ENCODE results near the gene HAUS7. TPM values are rescaled to one million over a fixed set of nuclear protein-coding genes. Genes with fewer than 3 reads are reported as not detected.
A peak's percentile ranks its signal among the peaks of the same experiment; 100 is the strongest.

The HAUS7 gene
- total and polyA plus RNA-seq, 9 donors, result 9.3 to 28.7 (median 18.7) TPM

DNA sequence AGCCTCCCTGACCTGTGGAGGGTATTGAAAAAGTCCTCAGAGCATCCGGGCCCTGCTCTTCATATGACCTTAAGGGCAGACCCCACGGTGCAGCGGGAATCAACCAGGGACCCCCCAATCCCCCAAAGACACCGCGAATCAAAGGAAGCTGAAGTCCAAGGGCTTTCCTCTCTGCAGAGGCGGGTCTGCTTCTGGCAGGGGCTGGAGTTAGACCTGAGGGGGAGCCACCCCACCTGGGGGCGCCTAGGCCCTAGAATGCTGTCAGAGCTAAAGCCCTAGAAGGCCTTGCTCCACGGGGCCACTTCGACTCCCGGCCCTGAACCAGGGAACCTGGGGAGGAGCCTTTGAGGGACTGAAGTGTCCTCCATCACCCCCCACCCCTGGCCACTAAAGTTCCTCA, 2.8 kb upstream of the HAUS7 start:
- no peak overlapping the region for H3K4me3 ChIP-seq
- H3K27me3 ChIP-seq, result no peaks in the 10 kb centered on the region
- no peaks in the 10 kb centered on the region for H3K9me3 ChIP-seq
- WGBS, 3 donors, result 83 to 88% (median 88%) methylated on average over 9 to 10 of the region's 10 CpGs
- H3K27ac ChIP-seq, result no peak overlapping the region
- no peaks in the 10 kb centered on the region for H3K36me3 ChIP-seq
- TF ChIP-seq POLR2A (IDR thresholded peaks at IDR 0.05) (no peak), EP300 (IDR thresholded peaks at IDR 0.05) (no peak)
- TF ChIP-seq, protein P1, sequence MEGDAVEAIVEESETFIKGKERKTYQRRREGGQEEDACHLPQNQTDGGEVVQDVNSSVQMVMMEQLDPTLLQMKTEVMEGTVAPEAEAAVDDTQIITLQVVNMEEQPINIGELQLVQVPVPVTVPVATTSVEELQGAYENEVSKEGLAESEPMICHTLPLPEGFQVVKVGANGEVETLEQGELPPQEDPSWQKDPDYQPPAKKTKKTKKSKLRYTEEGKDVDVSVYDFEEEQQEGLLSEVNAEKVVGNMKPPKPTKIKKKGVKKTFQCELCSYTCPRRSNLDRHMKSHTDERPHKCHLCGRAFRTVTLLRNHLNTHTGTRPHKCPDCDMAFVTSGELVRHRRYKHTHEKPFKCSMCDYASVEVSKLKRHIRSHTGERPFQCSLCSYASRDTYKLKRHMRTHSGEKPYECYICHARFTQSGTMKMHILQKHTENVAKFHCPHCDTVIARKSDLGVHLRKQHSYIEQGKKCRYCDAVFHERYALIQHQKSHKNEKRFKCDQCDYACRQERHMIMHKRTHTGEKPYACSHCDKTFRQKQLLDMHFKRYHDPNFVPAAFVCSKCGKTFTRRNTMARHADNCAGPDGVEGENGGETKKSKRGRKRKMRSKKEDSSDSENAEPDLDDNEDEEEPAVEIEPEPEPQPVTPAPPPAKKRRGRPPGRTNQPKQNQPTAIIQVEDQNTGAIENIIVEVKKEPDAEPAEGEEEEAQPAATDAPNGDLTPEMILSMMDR (IDR thresholded peaks at IDR 0.05), result no peak
- H3K4me1 ChIP-seq (ENCODE audit: insufficient read depth), result peaks cover 10% of the 10 kb centered on the region
- DNase-seq, result no peak
- intact Hi-C loops (cut with DNase I), result no loop called here

DNA sequence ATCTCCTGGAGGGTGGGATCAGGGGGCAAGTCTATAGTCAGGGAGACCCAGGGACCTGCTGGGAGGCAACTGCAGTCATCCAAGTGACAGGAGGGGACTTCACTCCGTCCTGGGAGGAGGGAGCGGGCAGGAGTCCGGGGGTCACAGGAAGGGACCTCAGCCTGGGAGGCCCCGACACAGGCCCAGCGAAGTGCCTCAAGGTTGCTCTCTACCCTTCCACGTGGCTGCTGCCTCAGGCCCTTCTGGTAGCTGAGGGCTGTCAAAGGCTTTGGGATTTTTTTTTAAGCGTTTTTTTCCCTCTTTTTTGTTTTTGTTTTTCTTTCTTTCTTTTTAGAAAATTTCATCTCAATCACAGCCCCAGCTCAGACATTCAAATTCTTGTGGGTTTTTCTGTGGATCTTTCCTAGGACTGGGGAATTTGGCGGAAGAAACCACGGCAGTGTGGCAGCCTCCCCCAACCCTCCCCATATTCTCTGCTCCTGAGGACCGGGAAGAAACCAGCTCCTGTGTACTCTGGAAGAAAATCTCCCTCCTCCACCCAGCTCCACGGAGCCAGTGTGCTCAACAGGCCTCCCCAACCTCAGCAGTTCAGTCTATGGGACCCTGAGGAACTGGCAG, 1.4 kb upstream of the HAUS7 start:
- DNase-seq, result no peak
- Histone ChIP-seq H3K4me1 (ENCODE audit: insufficient read depth) (peaks cover 7% of the 10 kb centered on the region), H3K27me3 (no peaks in the 10 kb centered on the region), H3K36me3 (no peaks in the 10 kb centered on the region), H3K4me3 (no peak overlapping the region), H3K9me3 (no peaks in the 10 kb centered on the region), H3K27ac (peak overlapping the region in 1 of 2 donors; percentile 57)
- WGBS, 3 donors, result 45 to 52% (median 52%) methylated on average over 11 of the region's 11 CpGs
- TF ChIP-seq EP300 (IDR thresholded peaks at IDR 0.05) (no peak), POLR2A (IDR thresholded peaks at IDR 0.05) (no peak)
- TF ChIP-seq, protein P1 (IDR thresholded peaks at IDR 0.05), result no peak
- intact Hi-C loops (cut with DNase I), result no loop called here

DNA sequence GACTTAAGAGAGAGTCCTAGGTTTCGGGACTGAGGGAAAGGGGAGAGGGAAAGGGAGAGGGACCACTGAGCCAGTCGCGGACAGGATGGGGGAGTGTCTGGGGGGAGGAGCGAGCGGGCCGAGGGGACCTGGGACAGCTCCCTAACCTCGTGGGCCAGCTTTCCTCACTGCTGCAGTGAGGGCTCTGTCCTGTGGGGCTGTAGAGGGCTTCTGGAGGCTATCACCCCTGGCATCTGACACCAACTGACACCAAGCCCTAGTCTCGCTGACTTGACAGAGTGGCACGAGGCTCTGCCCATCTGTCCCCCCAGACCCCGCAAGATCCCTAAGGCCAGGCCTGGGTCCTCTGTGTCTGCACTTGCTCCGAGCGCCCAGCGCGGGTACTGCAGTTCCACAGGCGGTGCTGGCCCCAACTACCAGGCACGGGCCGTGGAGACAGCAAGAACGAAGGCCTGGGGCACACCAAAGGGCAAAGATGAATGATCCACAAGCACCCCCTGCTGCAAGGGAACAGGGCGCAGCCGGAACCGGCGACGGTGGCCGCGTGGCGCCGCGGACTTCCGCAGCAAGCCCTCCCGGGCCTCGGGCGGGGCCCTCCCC, 465 bp downstream of the HAUS7 start:
- DNase-seq, result peak in 1 of 5 donors; percentile 33
- no peaks in the 10 kb centered on the region for H3K36me3 ChIP-seq
- WGBS, 3 donors, result 23 to 39% (median 30%) methylated on average over 26 to 32 of the region's 32 CpGs
- H3K27me3 ChIP-seq, result no peaks in the 10 kb centered on the region
- TF ChIP-seq, protein P1 (IDR thresholded peaks at IDR 0.05), result peak in 1 of 3 donors; percentile 16
- no peak for TF ChIP-seq POLR2A (IDR thresholded peaks at IDR 0.05)
- no peak overlapping the region for H3K27ac ChIP-seq
- intact Hi-C loops (cut with DNase I), result no loop called here
- peak overlapping the region; percentile 69 for H3K4me3 ChIP-seq
- no peaks in the 10 kb centered on the region for H3K9me3 ChIP-seq
- peaks cover 4% of the 10 kb centered on the region for H3K4me1 ChIP-seq (ENCODE audit: insufficient read depth)

DNA sequence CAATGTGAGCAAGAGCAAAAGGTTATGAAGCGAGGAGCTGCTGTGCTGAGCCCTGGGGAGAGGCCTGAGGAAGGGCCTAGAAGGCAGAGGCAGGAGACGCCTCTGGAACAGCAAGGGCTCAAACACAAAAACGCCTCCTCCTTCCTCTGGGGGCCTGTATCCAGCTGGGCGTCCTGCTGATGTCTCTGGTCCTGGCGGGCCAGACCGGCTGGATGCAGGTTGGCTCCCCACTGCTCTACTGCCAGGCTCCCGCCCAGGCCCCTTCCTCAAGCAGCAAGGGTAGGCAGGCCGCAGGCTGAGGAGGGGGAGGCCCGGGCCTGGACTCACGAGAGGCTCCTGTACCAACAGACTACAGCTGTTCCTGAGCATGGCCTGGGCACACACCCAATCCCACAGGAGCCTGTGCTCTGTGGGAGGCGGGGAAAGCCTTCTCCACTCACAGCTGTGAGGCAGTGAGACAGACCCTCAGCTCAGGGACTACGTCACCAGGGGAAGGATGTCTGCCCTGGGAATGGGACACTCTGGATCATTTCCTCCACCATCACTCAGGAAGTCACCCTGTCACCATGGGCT, 2.3 kb downstream of the HAUS7 start:
- H3K36me3 ChIP-seq, result no peaks in the 10 kb centered on the region
- H3K27ac ChIP-seq, result no peak overlapping the region
- 40 to 51% (median 51%) methylated on average over 11 to 12 of the region's 12 CpGs for WGBS, 3 donors
- intact Hi-C loops (cut with DNase I), result no loop called here
- no peaks in the 10 kb centered on the region for H3K27me3 ChIP-seq
- TF ChIP-seq POLR2A (IDR thresholded peaks at IDR 0.05) (no peak), EP300 (IDR thresholded peaks at IDR 0.05) (no peak)
- TF ChIP-seq, protein P1 (IDR thresholded peaks at IDR 0.05), result no peak
- no peak overlapping the region for H3K4me3 ChIP-seq
- DNase-seq, result no peak
- H3K4me1 ChIP-seq (ENCODE audit: insufficient read depth), result peaks cover 4% of the 10 kb centered on the region
- H3K9me3 ChIP-seq, result no peaks in the 10 kb centered on the region
